ENCODE measurements around the gene NUDT6. TPM values are rescaled to one million over a fixed set of nuclear protein-coding genes. Genes with fewer than 3 reads are reported as not detected.

The NUDT6 gene
- 11.3 TPM for total RNA-seq

GRCh38 chr4:122921971-122922876 lies at the start of gene NUDT6:
Gene NUDT6, minus strand, starts transcription at chr4:122922597. Its CDS starts 25 bp downstream, at chr4:122922572.

Other genes with a start within 250 kb of the NUDT6 start
- 10.6 TPM for gene BBS12, start 189.9 kb downstream of the NUDT6 start, total RNA-seq
- gene FGF2, start 95.8 kb downstream of the NUDT6 start, total RNA-seq: 8.1 TPM

All from parietal lobe (tissue), 1 donor.